Mesothelial cell of epicardium (in vitro differentiated cells): ENCODE results near the gene PSENEN. TPM values are rescaled to one million over a fixed set of nuclear protein-coding genes. Genes with fewer than 3 reads are reported as not detected.
A peak's percentile ranks its signal among the peaks of the same experiment; 100 is the strongest.

Experiments
- DNase-seq, 2 experiments: peaks; one replicate each; pipeline ENCODE4 v3.0.0; 2021; ENCODE audit warnings: low spot score in 2 of 2; ENCODE audit not compliant: unreplicated experiment in 2 of 2
- H3K27ac Mint-ChIP-seq: 2 replicates; pipeline ENCODE4 v1.8.0; 2021; ENCODE audit warnings: mixed read lengths
- H3K27me3 Mint-ChIP-seq: 2 replicates; pipeline ENCODE4 v1.8.0; 2021; ENCODE audit warnings: low read depth, mixed read lengths
- H3K36me3 Mint-ChIP-seq: 2 replicates; pipeline ENCODE4 v1.8.0; 2021; ENCODE audit warnings: mixed read lengths
- H3K4me1 Mint-ChIP-seq: 2 replicates; pipeline ENCODE4 v1.8.0; 2021; ENCODE audit warnings: mixed read lengths
- H3K4me3 Mint-ChIP-seq: 2 replicates; pipeline ENCODE4 v1.8.0; 2021; ENCODE audit warnings: mild to moderate bottlenecking, moderate library complexity, mixed read lengths
- H3K9me3 Mint-ChIP-seq: 2 replicates; pipeline ENCODE4 v1.8.0; 2021; ENCODE audit warnings: mixed read lengths
- total RNA-seq: library from RNA; stranded (reverse); gene quantifications from 3 replicates; pipeline ENCODE4 v1.2.1, GENCODE V29; 2021
- TF ChIP-seq, protein P1 (sequence below): fragments of 200-600 bp; sonication (generic); IDR thresholded peaks from one replicate; pipeline ENCODE4 v1.5.0; 2021; ENCODE audit warnings: antibody characterized with exemption; ENCODE audit not compliant: unreplicated experiment

PSENEN gene
- total RNA-seq, 1 donor from 2014 or later: 45.2 TPM

GRCh38 chr19:35743640-35744429 is 1.6 kb upstream of the PSENEN start:
- Mint-ChIP-seq H3K27me3 (no peaks in the 10 kb centered on the region), H3K27ac (peak overlapping the region; percentile 41), H3K36me3 (peaks cover 5% of the 10 kb centered on the region), H3K4me3 (peak overlapping the region; percentile 99), H3K4me1 (peaks cover 37% of the 10 kb centered on the region), H3K9me3 (no peaks in the 10 kb centered on the region)
- TF ChIP-seq, protein P1, sequence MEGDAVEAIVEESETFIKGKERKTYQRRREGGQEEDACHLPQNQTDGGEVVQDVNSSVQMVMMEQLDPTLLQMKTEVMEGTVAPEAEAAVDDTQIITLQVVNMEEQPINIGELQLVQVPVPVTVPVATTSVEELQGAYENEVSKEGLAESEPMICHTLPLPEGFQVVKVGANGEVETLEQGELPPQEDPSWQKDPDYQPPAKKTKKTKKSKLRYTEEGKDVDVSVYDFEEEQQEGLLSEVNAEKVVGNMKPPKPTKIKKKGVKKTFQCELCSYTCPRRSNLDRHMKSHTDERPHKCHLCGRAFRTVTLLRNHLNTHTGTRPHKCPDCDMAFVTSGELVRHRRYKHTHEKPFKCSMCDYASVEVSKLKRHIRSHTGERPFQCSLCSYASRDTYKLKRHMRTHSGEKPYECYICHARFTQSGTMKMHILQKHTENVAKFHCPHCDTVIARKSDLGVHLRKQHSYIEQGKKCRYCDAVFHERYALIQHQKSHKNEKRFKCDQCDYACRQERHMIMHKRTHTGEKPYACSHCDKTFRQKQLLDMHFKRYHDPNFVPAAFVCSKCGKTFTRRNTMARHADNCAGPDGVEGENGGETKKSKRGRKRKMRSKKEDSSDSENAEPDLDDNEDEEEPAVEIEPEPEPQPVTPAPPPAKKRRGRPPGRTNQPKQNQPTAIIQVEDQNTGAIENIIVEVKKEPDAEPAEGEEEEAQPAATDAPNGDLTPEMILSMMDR: no peak
- no peak for DNase-seq

DNA sequence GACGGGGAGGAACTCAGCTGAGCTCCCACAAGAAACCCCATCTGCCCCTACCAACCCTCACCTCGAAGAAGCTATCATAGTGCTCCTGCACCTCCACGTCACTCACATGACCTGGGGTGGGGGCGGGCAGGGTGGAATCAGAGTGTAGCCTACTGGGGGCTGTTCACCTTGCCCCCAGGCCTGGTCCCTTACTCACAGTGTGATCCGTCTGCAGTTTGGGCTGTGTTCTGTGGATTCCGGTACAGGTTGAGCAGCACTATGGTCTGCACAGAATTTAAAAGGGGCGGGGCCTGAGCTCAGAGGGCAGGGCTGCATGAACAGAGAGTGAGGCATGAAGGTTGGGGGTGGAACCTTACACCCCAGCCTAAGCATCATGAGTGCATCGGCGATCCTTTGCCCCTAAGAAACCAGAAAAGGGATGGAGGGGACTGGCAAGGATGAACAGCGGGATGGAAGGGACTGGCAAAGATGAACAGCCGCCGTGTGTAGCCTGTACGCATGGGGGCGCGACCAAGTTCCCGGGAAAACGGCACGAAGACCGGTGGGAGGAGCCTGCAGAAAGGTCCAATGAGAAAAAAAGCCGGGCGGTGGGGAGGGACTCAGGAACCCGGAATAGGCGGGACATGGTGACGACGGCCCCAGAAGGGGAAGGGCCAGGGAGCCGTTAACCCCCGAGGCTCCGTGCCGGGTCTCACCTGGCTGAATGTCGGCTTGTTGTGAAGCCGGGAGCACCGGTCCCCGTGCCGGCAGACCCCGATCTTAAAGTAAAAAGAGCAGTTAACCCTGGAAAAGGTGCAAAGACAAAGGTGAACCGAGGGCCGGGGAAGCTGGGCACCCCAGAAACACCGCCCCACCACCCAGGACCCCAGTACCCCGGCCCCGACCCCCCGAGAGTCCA is 772 bp upstream of the PSENEN start:
- peak; percentile 82 to 92 for DNase-seq
- H3K27ac Mint-ChIP-seq: peak overlapping the region; percentile 100
- H3K4me3 Mint-ChIP-seq: peak overlapping the region; percentile 99
- no peaks in the 10 kb centered on the region for H3K27me3 Mint-ChIP-seq
- H3K4me1 Mint-ChIP-seq: peaks cover 41% of the 10 kb centered on the region
- no peaks in the 10 kb centered on the region for H3K9me3 Mint-ChIP-seq
- TF ChIP-seq, protein P1: peak; percentile 36
- H3K36me3 Mint-ChIP-seq: peaks cover 4% of the 10 kb centered on the region

DNA sequence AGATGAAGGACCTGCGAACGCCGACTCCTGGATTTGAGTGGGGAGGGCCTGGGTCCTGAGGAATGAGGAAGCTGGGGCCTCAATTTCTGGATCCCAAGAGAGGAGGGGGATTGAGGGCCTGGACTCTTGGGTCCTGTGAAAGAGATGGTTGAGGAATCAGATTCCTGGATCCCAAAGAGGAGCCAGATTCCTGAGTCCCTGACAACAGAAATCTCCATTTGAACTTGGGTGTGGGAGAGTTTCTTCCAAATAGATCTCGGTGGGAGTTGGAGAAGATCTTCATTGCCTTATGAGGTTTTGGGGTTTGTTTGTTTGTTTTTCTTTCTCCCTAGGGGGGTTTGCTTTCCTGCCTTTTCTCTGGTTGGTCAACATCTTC is 624 bp downstream of the PSENEN start:
- Mint-ChIP-seq H3K27ac (peak overlapping the region; percentile 100), H3K36me3 (peaks cover 4% of the 10 kb centered on the region), H3K4me3 (peak overlapping the region; percentile 99), H3K9me3 (no peaks in the 10 kb centered on the region), H3K27me3 (no peaks in the 10 kb centered on the region), H3K4me1 (peaks cover 43% of the 10 kb centered on the region)
- TF ChIP-seq, protein P1: no peak
- no peak for DNase-seq

GRCh38 chr19:35746531-35746930 is 1.1 kb downstream of the PSENEN start:
- TF ChIP-seq, protein P1: no peak
- Mint-ChIP-seq H3K9me3 (no peaks in the 10 kb centered on the region), H3K4me3 (peak overlapping the region; percentile 99), H3K27ac (peak overlapping the region; percentile 100), H3K36me3 (peaks cover 4% of the 10 kb centered on the region), H3K4me1 (peaks cover 43% of the 10 kb centered on the region), H3K27me3 (no peaks in the 10 kb centered on the region)
- DNase-seq: no peak

DNA sequence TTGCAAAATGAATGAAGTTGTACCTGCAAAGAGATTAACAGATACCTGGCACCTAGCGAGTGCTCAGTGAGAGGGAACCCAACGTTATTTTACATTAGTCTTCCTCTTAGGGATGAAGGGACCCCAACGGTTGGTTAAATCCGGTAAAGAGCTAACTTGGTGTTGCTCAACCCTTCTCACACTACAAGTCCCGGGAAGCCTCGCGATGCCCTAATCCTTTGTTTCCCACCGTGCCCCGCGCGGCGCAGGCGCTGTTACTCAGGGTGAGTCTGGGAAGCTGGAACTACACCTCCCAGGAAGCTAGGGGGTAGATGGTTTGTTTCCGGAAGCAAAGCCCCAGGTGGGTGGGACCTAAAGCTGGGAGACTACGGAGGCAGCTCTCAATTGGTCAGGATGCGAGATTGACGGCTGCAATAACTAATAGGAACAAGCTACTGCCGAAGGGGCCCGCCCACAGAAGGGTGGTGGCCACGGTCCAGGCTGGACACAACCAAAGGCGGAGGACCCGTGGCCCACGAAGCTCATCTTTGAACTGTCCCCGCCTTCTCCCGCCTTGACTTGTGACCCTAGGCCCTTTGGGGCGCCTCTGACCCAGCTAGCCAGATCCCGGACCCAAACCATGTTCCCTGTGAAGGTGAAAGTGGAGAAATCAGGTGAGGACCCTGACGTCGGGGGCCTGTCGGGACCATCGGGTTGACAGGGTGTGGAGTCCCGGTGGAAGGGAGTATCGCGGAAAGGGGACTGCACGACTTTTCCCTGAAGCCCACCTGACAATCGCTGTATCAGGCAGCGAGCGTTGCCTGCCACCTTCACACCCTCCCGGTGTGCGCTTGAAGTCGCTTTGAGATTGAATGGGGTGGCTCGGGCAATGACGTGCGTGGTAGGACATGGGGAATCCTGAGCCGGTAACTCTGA is 2.9 kb downstream of the PSENEN start, which contains the start of gene LIN37:
TSS of gene LIN37 (plus strand) at position 471 of the 915 bp plus-strand sequence. CDS start at position 620, 149 bp downstream.
- TF ChIP-seq, protein P1: no peak
- no peaks in the 10 kb centered on the region for H3K9me3 Mint-ChIP-seq
- peak within 1 kb of the TSS; percentile 99 for H3K4me3 Mint-ChIP-seq
- no peaks in the 10 kb centered on the region for H3K36me3 Mint-ChIP-seq
- peaks cover 41% of the 10 kb centered on the region for H3K4me1 Mint-ChIP-seq
- peak; percentile 96 to 97 for DNase-seq
- H3K27me3 Mint-ChIP-seq: no peaks in the 10 kb centered on the region
- peak within 1 kb of the TSS; percentile 97 for H3K27ac Mint-ChIP-seq
